ENCODE measurements around the gene IQCF6. TPM values are rescaled to one million over a fixed set of nuclear protein-coding genes. Genes with fewer than 3 reads are reported as not detected.

IQCF6 gene
- total RNA-seq, 1 donor from 2014 or later, result not detected

- TF ChIP-seq CTCF (IDR thresholded peaks at IDR 0.05; ENCODE audit: unreplicated experiment), result no peak
- DNase-seq (ENCODE audit: low spot score, unreplicated experiment), result no peak
- peaks cover 4% of the 10 kb centered on the region for H3K27me3 Mint-ChIP-seq
- H3K9me3 Mint-ChIP-seq (ENCODE audit: low read depth), result no peaks in the 10 kb centered on the region
- no peaks in the 10 kb centered on the region for H3K36me3 Mint-ChIP-seq (ENCODE audit: insufficient read depth)
- H3K4me3 Mint-ChIP-seq (ENCODE audit: low read depth), result no peak overlapping the region
- no peak overlapping the region for H3K27ac Mint-ChIP-seq
- peaks cover 8% of the 10 kb centered on the region for H3K4me1 Mint-ChIP-seq (ENCODE audit: low read depth)
Observed at GRCh38 chr3:51802106-51802703, 23.2 kb upstream of the IQCF6 start.

- no peaks in the 10 kb centered on the region for H3K9me3 Mint-ChIP-seq (ENCODE audit: low read depth)
- TF ChIP-seq CTCF (IDR thresholded peaks at IDR 0.05; ENCODE audit: unreplicated experiment), result no peak
- H3K27me3 Mint-ChIP-seq, result peaks cover 4% of the 10 kb centered on the region
- no peak overlapping the region for H3K27ac Mint-ChIP-seq
- H3K4me3 Mint-ChIP-seq (ENCODE audit: low read depth), result no peak overlapping the region
- no peaks in the 10 kb centered on the region for H3K36me3 Mint-ChIP-seq (ENCODE audit: insufficient read depth)
- DNase-seq (ENCODE audit: low spot score, unreplicated experiment), result no peak
- peaks cover 8% of the 10 kb centered on the region for H3K4me1 Mint-ChIP-seq (ENCODE audit: low read depth)
Observed at GRCh38 chr3:51800750-51801125, 21.7 kb upstream of the IQCF6 start.

- DNase-seq (ENCODE audit: low spot score, unreplicated experiment), result no peak
- TF ChIP-seq CTCF (IDR thresholded peaks at IDR 0.05; ENCODE audit: unreplicated experiment), result peak; percentile 84
- Mint-ChIP-seq H3K9me3 (ENCODE audit: low read depth) (no peaks in the 10 kb centered on the region), H3K27me3 (peaks cover 4% of the 10 kb centered on the region), H3K27ac (no peak overlapping the region), H3K4me3 (ENCODE audit: low read depth) (no peak overlapping the region), H3K36me3 (ENCODE audit: insufficient read depth) (no peaks in the 10 kb centered on the region), H3K4me1 (ENCODE audit: low read depth) (peaks cover 8% of the 10 kb centered on the region)
Observed at GRCh38 chr3:51799879-51800749, 21.1 kb upstream of the IQCF6 start.

- H3K36me3 Mint-ChIP-seq (ENCODE audit: insufficient read depth), result no peaks in the 10 kb centered on the region
- H3K27ac Mint-ChIP-seq, result peak overlapping the region; percentile 8
- H3K27me3 Mint-ChIP-seq, result peaks cover 4% of the 10 kb centered on the region
- peak overlapping the region; percentile 16 for H3K4me3 Mint-ChIP-seq (ENCODE audit: low read depth)
- no peak for TF ChIP-seq CTCF (IDR thresholded peaks at IDR 0.05; ENCODE audit: unreplicated experiment)
- no peaks in the 10 kb centered on the region for H3K9me3 Mint-ChIP-seq (ENCODE audit: low read depth)
- DNase-seq (ENCODE audit: low spot score, unreplicated experiment), result no peak
- H3K4me1 Mint-ChIP-seq (ENCODE audit: low read depth), result peaks cover 8% of the 10 kb centered on the region
Observed at GRCh38 chr3:51798411-51798963, 19.4 kb upstream of the IQCF6 start.

- Mint-ChIP-seq H3K4me3 (ENCODE audit: low read depth) (no peak overlapping the region), H3K27me3 (no peaks in the 10 kb centered on the region), H3K4me1 (ENCODE audit: low read depth) (peaks cover 3% of the 10 kb centered on the region), H3K27ac (no peak overlapping the region), H3K36me3 (ENCODE audit: insufficient read depth) (no peaks in the 10 kb centered on the region), H3K9me3 (ENCODE audit: low read depth) (no peaks in the 10 kb centered on the region)
- no peak for TF ChIP-seq CTCF (IDR thresholded peaks at IDR 0.05; ENCODE audit: unreplicated experiment)
- DNase-seq (ENCODE audit: low spot score, unreplicated experiment), result no peak
Observed at GRCh38 chr3:51796854-51797253, 17.8 kb upstream of the IQCF6 start.

Measured in progenitor cell of endocrine pancreas (in vitro differentiated cells).